K562 (cell line): Measurements from ENCODE around the gene RHOA. TPM values are rescaled to one million over a fixed set of nuclear protein-coding genes. Genes with fewer than 3 reads are reported as not detected.

Experiments
- BCLAF1 ChIP-seq, 2 experiments: fragments of 450-650 bp in 1 of 2; IDR thresholded peaks; 2 replicates each; pipeline ENCODE4 v1.6.1; 2011 to 2017; ENCODE audit warnings: low read depth in 2 of 2, antibody characterized with exemption in 1 of 2, borderline replicate concordance in 1 of 2, low read length in 1 of 2, mild to moderate bottlenecking in 1 of 2, mixed read lengths in 1 of 2; ENCODE audit not compliant: control insufficient read depth in 1 of 2
- CEBPB ChIP-seq: fragments of 450-650 bp; IDR thresholded peaks from 2 replicates; pipeline ENCODE4 v1.6.1; 2016; ENCODE audit warnings: missing genetic modification characterization, missing compliant biosample characterization
- EP300 ChIP-seq: IDR thresholded peaks from 2 replicates; pipeline ENCODE4 v1.6.1; 2012; ENCODE audit warnings: low read length, improper control_type of control experiment
- ETV6 ChIP-seq, 3 experiments: fragments of 150-350 bp in 1 of 3; sonication (generic) in 1 of 3; formaldehyde crosslinking in 1 of 3; IDR thresholded peaks; 2 replicates each; pipeline versions ENCODE4 v1.6.1 to v1.8.0; 2014 to 2022; ENCODE audit warnings: borderline replicate concordance in 2 of 3, low read depth in 2 of 3, antibody characterized with exemption in 1 of 3, low read length in 1 of 3, mild to moderate bottlenecking in 1 of 3, missing genetic modification reagents in 1 of 3
- HBP1 ChIP-seq: fragments of 450-650 bp; formaldehyde crosslinking; IDR thresholded peaks from 2 replicates; pipeline ENCODE4 v1.4.0; 2022; ENCODE audit warnings: missing genetic modification characterization
- KLF16 ChIP-seq: IDR thresholded peaks from 2 replicates; pipeline ENCODE4 v1.6.1; 2016; ENCODE audit warnings: antibody characterized with exemption
- MED1 ChIP-seq: sonication (generic); formaldehyde crosslinking; IDR thresholded peaks from 2 replicates; pipeline ENCODE4 v1.8.1; 2023; ENCODE audit warnings: missing genetic modification reagents, borderline replicate concordance
- NRF1 ChIP-seq, 2 experiments: fragments of 450-650 bp; IDR thresholded peaks in 1 of 2; conservative IDR thresholded peaks in 1 of 2; 2 replicates each; pipeline ENCODE4 v1.6.1; 2014; ENCODE audit warnings: mild to moderate bottlenecking in 2 of 2
- PKNOX1 ChIP-seq: fragments of 450-650 bp; IDR thresholded peaks from 2 replicates; pipeline ENCODE4 v1.6.1; 2016
- SNIP1 ChIP-seq: fragments of 450-650 bp; IDR thresholded peaks from 2 replicates; pipeline ENCODE4 v1.7.1; 2017; ENCODE audit warnings: low read depth, mild to moderate bottlenecking
- SOX6 ChIP-seq: fragments of 450-650 bp; IDR thresholded peaks from 2 replicates; pipeline ENCODE4 v1.6.1; 2014; ENCODE audit warnings: mild to moderate bottlenecking
- SUPT5H ChIP-seq: fragments of 450-650 bp; IDR thresholded peaks from 2 replicates; pipeline ENCODE4 v1.6.1; 2016
- TBP ChIP-seq: optimal IDR thresholded peaks from 2 replicates; pipeline ENCODE3; 2011; ENCODE audit warnings: low read depth, low read length, improper control_type of control experiment
- TCF7L2 ChIP-seq: fragments of 150-350 bp; IDR thresholded peaks from 2 replicates; pipeline ENCODE4 v1.6.1; 2016; ENCODE audit warnings: low read depth, mild to moderate bottlenecking, low read length, moderate library complexity
- UBTF ChIP-seq, 2 experiments: IDR thresholded peaks; 2 replicates each; pipeline ENCODE4 v1.6.1; 2012; ENCODE audit warnings: improper control_type of control experiment in 2 of 2, low read depth in 2 of 2, low read length in 2 of 2, borderline replicate concordance in 1 of 2
- ZNF232 ChIP-seq: sonication (generic); formaldehyde crosslinking; IDR thresholded peaks from 2 replicates; pipeline ENCODE4 v1.8.0; 2022; ENCODE audit warnings: mild to moderate bottlenecking, missing genetic modification reagents
- ZNF695 ChIP-seq: fragments of 450-650 bp; formaldehyde crosslinking; IDR thresholded peaks from 2 replicates; pipeline ENCODE4 v1.4.0; 2020; ENCODE audit warnings: mild to moderate bottlenecking, moderate library complexity
- ZNF764 ChIP-seq: fragments of 250-450 bp; sonication (Bioruptor Pico); IDR thresholded peaks from 2 replicates; pipeline ENCODE4 v1.4.0; 2020; ENCODE audit warnings: low read depth, mild to moderate bottlenecking, moderate library complexity
- polyA plus RNA-seq, 8 experiments: library from polyadenylated mRNA; depleted of rRNA in 4 of 8; stranded (reverse) in 5 of 8; unstranded in 3 of 8; fragments of >200 nt; fragmentation: Nextera tagmentation in 2 of 8; fragmentation: Illumina TruSeq in 1 of 8; extraction: Ambion mirVana in 2 of 8; extraction: Trizol in 1 of 8; gene quantifications; 2 replicates each; pipeline versions ENCODE4 v1.2.1 to v1.2.3, GENCODE V29; 2011 to 2014; ENCODE audit warnings: inconsistent platforms in 1 of 8, missing spikeins in 1 of 8
- total RNA-seq, 7 experiments: library from RNA; depleted of rRNA in 6 of 7; stranded (reverse); fragments of >200 nt in 6 of 7; fragmentation: Illumina TruSeq in 2 of 7; extraction: Trizol in 2 of 7; gene quantifications; 2 replicates each; pipeline versions ENCODE4 v1.2.1 to v1.2.3, GENCODE V29; 2011 to 2021; ENCODE audit warnings: low replicate concordance in 1 of 7

The RHOA gene
- total and polyA plus RNA-seq, 9 of the 15 experiments (the other 6 are each of a cell fraction or from before 2014, with no cell fraction given) = 136 to 540 (median 236) TPM

- TF ChIP-seq UBTF (IDR thresholded peaks at IDR 0.05; ENCODE audit: borderline replicate concordance in 1 of 2, low read depth in 2 of 2, low read length in 2 of 2) (no peak), ETV6 (IDR thresholded peaks at IDR 0.05; ENCODE audit: borderline replicate concordance in 1 of 2, low read depth in 2 of 2, low read length in 1 of 2) (no peak), ETV6 (CRISPR knock-in tag; IDR thresholded peaks at IDR 0.05; ENCODE audit: borderline replicate concordance) (no peak), NRF1 (conservative IDR thresholded peaks at IDR 0.05 in 1 of 2, IDR thresholded peaks at IDR 0.05 in 1 of 2) (peak; percentile 99), MED1 (CRISPR knock-in tag) (no peak), SOX6 (no peak), CEBPB (tag) (peak; percentile 61), EP300 (no peak), KLF16 (no peak), ZNF232 (CRISPR knock-in tag) (no peak), HBP1 (CRISPR knock-in tag) (no peak), SUPT5H (peak; percentile 90), ZNF764 (CRISPR knock-in tag) (no peak), TBP (peak; percentile 98), BCLAF1 (IDR thresholded peaks at IDR 0.05; ENCODE audit: borderline replicate concordance in 1 of 2, control insufficient read depth in 1 of 2, low read depth in 2 of 2, low read length in 1 of 2) (no peak), TCF7L2 (no peak), SNIP1 (no peak), PKNOX1 (peak; percentile 91), ZNF695 (CRISPR knock-in tag) (no peak)
These were observed at the start of gene RHOA, which contains the start of gene TCTA (continued) for GRCh38 chr3:49411968-49412631.
